B cell (primary cell): ENCODE results near the gene LBHD1.
"Not testable (repeated sequence)": the region's sequence is repeated elsewhere in the genome, so short reads cannot be mapped to it uniquely, and the experiment has no call there.

ENCODE experiments used
- CTCF ChIP-seq: fragments of 200-600 bp; IDR thresholded peaks from one replicate; pipeline ENCODE4 v1.8.0; 2022; ENCODE audit warnings: antibody characterized with exemption, mild to moderate bottlenecking
- EZH2 ChIP-seq: IDR thresholded peaks from 2 replicates; pipeline ENCODE4 v1.6.1; 2012; ENCODE audit warnings: borderline replicate concordance, low read depth, mild to moderate bottlenecking, moderate library complexity, low read length; ENCODE audit not compliant: insufficient read depth, poor library complexity, severe bottlenecking

GRCh38 chr11:62650283-62650682 lies 21.8 kb downstream of the LBHD1 start:
- not testable (repeated sequence) for TF ChIP-seq CTCF, EZH2
